GM18873 (cell line): ENCODE data around the gene CCDC15.
"Not testable (repeated sequence)": the region's sequence is repeated elsewhere in the genome, so short reads cannot be mapped to it uniquely, and the experiment has no call there.

Experiments used
- ATAC-seq: cut with Tn5 transposase; IDR thresholded peaks from one replicate; pipeline ENCODE4 v1.9.1; 2021; ENCODE audit warnings: mild to moderate bottlenecking, moderate library complexity, moderate number of reproducible peaks; ENCODE audit not compliant: unreplicated experiment, low FRiP score

Gene CCDC15

GRCh38 chr11:124984512-124984854 lies 30.5 kb downstream of the CCDC15 start:
- ATAC-seq = no peak

GRCh38 chr11:124987096-124987495 lies 33.1 kb downstream of the CCDC15 start:
- no peak for ATAC-seq

GRCh38 chr11:124988063-124988462 lies 34.1 kb downstream of the CCDC15 start:
- ATAC-seq = no peak

GRCh38 chr11:125001079-125001778 lies 47.2 kb downstream of the CCDC15 start:
- ATAC-seq = no peak

- no peak for ATAC-seq
These were observed 47.8 kb downstream of the CCDC15 start for GRCh38 chr11:125001849-125002248.

- ATAC-seq = no peak
These were observed 51.5 kb downstream of the CCDC15 start for GRCh38 chr11:125005491-125005890.

- no peak for ATAC-seq
These were observed 62.4 kb downstream of the CCDC15 start for GRCh38 chr11:125016413-125016812.

- no peak for ATAC-seq
These were observed 66.3 kb downstream of the CCDC15 start for GRCh38 chr11:125020342-125020741.

GRCh38 chr11:125022551-125022950 lies 68.5 kb downstream of the CCDC15 start:
- no peak for ATAC-seq

- no peak for ATAC-seq
These were observed 72.0 kb downstream of the CCDC15 start for GRCh38 chr11:125025968-125026367.

- not testable (repeated sequence) for ATAC-seq
These were observed 75.4 kb downstream of the CCDC15 start for GRCh38 chr11:125029431-125029830.

GRCh38 chr11:125036933-125037332 lies 82.9 kb downstream of the CCDC15 start:
- no peak for ATAC-seq

GRCh38 chr11:125049164-125049792 lies 95.3 kb downstream of the CCDC15 start:
- ATAC-seq = no peak

- no peak for ATAC-seq
These were observed 98.0 kb downstream of the CCDC15 start for GRCh38 chr11:125052047-125052446.

- no peak for ATAC-seq
These were observed 99.2 kb downstream of the CCDC15 start for GRCh38 chr11:125053167-125053566.

- ATAC-seq = no peak
These were observed 101.2 kb downstream of the CCDC15 start for GRCh38 chr11:125055107-125055715.

- ATAC-seq = not testable (repeated sequence)
These were observed 102.1 kb downstream of the CCDC15 start for GRCh38 chr11:125056111-125056510.

GRCh38 chr11:125056931-125057692 lies 103.1 kb downstream of the CCDC15 start:
- no peak for ATAC-seq

- no peak for ATAC-seq
These were observed 103.7 kb downstream of the CCDC15 start for GRCh38 chr11:125057693-125058016.

GRCh38 chr11:125061281-125061680 lies 107.3 kb downstream of the CCDC15 start:
- no peak for ATAC-seq

- no peak for ATAC-seq
These were observed 108.4 kb downstream of the CCDC15 start for GRCh38 chr11:125062218-125062930.
